Right renal cortex interstitium (tissue), 3 donors: Measurements from ENCODE around the gene TAF1C. TPM values are rescaled to one million over a fixed set of nuclear protein-coding genes. Genes with fewer than 3 reads are reported as not detected.

Experiments
- DNase-seq, 3 donors: peaks; one replicate each; pipeline ENCODE4 v3.0.0-alpha.2; 2013; ENCODE audit warnings: low read depth in 3 of 3, low spot score in 2 of 3
- polyA plus RNA-seq, 3 donors: library from polyadenylated mRNA; unstranded; fragments of 120-200 nt; gene quantifications; one replicate each; pipeline ENCODE4 v1.2.1, GENCODE V29; 2013; ENCODE audit not compliant: insufficient read length in 3 of 3

TAF1C gene
- polyA plus RNA-seq, 3 donors = 21.5 to 31.1 (median 26.9) TPM

DNA sequence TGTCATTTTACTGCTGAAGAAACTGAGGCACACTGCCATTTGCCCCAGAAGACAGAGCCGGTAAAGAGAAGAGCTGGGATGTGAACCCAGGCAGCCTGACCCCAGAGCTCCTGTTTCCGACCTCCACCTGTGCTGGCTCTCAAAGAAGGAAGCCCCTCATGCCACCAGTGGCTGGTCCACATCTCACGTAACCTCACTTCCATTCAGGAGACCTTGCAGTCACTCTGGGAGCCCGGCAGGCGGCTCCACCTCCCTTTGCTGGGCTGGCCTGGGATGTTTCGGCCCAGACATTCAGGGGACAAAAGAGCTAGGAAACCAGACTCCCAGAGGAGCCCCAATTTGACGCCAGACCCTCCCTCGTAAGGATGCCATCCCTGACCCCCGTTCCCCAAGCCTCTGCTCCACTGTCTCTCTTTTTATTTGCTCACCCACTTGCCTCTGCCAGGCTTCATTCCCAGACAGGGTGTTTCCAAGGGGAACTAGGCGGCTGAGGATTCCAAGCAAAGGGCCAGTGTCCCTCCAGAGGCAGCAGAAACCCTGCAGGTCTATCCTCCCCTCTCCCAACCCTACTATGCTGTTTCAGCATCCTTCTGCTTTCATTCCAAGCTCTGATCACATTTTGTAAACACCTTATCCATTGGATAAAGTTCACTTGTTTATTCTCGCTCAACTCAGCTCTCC lies 2.8 kb downstream of the TAF1C start:
- no peak for DNase-seq

DNA sequence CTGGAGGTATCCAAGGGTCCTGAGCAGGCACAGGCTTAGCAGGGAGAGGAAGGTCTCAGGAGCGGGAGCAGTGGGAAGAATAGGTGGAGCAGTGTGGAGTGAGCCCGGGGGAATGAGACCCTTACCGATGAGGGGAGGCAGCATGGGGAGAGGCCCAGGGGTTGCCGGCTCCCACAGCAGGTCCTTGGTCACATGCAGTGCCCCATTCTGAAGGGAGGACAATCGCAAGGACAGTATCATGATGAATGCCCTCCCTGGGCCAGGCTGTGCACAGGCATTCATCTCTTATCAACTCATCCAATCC lies 3.3 kb downstream of the TAF1C start:
- DNase-seq = no peak

DNA sequence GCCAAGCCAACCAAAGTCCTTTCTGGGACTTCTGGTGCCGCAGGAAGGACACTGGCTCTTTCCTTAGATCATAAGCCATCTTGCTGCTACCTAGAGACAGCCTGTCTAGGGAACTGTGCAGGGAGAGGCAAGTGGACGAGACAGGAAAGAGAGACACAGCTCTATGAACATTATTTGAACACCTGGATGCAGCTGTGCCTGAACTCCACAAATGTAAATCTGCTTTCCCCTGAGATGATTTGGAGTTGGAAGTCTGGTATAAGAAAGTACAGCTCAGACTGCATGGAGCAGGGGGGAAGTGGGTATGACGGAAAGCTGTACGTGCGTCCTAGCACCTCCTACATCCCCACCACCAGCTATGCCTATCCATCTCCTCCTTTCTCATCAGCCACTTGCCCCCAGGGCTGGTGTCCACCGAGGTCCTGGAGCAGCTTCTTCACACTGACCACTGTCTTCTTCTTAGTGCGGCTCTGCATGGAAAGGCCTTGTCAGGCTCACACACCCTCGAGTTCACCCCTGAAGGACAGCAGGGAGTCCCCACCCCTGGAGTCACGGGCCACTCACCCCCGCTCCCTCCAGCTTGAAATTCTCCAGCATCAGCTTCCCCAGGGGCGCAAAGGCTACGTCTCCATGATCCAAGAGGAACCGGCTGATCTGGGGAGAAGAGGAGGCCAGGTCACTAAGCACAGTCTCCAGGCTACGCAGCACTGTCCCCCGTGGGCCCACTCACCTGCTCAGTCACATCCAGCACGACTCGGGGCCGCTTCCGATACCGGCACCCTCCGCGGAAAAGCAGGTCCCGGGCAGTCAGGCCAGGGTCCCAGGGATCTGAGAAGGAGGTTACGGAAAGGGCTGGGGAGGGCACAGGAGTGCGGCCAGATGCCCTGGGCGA lies 3.9 kb downstream of the TAF1C start:
- DNase-seq = no peak

DNA sequence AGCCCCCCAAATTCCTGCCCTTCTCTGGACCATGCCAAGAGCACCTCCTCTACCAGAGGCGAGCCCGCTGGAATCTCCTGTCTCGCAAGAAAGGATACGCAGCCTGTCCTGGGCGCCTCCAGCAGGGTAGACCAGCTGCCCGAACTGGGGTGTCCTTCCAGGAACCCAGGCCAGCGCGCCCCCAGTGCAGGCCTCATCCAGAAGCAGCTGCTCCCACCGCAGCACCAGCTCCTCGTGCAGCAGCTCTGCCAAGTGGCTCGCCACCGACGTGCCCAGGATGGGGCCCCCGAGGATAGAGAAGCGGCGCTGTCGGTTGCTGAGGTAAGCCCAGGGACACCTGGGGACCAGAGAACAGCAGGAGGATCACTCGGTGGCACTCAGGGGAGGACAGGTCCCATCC lies 4.8 kb downstream of the TAF1C start:
- DNase-seq = no peak

DNA sequence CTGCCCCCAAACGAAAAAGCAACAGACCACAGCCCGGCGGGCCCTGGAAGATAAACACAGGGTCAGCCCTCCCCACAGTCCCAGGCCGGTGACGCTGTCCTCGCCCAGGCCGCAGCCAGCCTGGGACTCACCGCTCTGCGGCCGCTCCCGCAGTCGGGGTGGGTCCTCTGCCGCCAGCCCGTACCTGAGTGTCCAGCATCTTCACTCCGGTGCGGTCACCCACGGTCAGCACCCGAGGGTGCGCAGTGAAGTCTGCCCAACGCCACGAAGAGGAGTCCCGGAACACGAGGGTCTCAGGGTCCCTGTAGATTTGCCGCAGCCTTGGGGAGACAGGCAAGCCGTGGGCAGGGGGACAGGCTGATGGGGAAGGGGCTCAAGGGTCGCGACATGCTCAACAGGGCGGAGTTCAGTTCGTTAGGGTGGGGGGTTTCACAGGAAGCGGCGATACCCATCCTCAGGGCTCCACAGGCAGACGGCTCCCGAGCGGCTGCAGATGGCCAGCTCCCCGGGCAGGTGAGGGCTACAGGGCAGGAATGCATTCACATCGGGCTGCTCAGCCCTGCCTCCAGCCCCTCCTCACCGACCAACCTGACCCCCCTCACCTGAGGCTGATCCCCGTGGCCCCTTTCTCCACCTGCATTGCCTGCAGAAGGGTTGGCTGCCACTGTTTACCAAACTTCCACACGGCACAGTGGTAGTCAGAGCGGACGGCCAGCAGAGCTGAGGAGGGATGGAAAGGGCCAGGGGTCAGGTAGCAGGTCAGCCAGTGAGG lies 5.5 kb downstream of the TAF1C start:
- DNase-seq = no peak

DNA sequence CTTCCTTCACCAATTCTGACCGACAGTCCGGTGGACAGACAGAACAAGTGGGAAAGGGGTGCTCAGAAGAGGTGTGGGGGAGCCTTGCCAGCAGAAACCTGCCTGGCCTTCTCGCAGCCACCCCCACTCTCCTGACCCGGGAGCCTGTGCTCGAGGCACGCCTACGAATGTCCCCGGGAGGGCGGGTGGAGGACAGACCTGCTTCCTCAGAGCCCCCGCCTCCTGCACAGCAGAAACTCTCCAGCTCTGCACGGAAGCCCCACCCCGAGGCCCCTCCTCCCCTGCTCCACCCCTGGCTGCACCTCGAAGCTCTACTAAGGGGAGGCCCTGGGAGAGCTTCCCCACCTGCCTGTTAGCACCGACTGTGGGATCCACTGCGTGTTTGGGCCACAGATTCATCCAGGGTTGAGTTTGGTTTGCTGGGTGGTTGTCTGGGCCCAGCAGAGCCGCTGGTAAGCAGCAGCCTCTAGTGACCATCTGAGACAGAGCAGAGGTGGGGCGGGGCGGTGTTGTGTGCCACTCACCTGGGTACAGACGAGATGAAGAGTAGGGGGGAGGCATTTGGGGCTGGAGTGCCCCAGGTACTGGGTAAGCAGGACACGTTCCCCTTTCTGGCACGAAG lies 6.2 kb downstream of the TAF1C start:
- DNase-seq = no peak

DNA sequence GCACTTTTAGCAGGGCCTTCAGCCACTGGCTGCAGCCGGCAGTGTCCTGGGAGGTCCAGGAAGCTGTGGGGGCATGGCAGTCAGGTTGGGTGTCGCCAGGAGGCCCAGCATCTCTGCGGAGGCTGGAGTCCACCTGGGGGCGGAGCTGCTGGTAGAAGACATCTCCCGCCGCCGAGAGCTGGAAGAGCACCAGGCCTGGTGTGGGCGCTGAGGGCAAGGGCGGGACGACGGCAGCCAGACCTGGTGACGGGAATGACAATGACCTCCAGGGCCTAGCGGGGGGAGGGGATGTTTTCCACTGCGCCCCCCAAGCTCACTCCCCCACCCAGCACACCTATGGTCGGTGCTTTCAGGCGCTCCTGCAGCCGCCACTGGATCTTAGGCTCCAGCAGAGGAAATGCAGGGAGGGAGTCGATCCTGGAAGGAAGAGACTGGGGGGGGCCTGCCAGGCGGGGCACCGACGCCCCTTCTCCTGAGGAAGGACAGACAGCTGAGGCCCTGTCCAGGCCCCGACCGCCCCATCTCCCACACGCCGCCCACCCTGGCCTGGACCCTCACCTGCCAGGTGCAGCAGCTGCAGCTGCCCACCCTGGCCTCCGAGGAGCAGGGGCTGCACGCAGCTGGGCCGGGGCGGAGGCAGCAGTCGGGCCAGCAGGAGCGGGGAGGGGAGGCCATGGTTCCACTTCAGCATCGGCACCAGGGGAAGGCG lies 7.1 kb downstream of the TAF1C start:
- DNase-seq = no peak

DNA sequence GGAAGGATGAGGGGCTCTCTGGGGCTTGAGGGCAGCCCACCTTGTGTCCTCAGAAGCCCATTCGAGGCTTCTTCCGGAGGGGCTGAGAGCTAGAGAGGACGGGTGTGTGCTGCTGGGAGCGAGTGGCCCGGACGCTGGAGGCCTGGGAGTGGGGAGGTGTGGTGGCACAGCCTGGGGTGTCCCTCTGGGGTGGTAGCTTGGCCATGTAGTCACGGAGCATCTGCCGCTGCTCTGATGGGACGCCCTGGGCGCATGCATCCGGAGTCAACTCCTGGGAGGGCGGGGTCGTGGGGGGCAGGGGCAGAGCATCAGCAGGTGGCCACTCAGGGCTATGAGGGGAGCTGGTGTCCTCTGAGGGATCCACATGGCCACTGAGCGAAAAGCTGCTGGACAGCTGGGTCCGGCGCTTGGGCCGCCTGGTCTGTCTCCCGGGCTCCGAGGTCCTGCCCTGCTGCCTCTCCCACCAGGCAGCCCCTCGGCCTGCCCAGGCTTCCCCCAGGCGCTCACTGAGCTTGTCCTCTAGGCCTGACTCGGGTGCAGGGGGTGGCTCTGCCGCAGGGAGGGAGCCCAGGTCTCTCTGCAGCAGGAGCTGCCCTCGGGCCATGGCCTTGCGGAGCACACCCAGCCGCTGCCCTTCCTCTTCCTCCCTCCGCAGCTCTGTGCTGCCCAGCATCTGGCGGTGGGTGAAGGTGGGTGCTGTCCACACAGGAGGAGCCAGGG lies 7.8 kb downstream of the TAF1C start:
- DNase-seq = no peak

DNA sequence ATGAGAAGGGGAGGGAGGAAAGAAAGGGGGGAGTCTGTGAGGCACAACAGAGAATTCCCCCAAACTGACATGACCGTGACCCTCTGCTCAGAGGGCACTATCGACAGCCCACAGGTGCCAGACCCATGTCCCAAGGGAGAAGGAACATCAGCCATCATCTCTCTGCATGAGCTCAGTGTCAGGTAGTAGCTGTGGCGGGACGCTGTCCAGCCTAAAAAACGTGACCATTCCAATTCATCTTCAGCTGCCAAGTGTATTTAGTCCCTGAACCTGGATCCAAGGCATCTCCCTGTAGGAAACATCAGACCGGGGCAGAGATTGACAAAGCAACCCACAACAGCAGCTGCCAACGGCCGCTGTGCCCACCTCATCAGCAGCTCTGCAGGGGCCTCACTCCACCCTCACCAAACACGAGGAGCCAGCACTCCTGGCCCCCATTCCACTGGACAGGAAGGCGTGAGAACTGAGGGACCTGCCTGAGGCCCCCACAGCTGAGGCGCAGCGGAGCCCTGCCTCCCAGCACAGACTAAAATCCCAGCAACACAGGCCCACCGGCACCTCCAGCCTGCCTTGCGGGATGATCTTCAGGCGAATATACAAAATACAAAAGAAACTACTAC lies 8.6 kb downstream of the TAF1C start:
- no peak for DNase-seq

DNA sequence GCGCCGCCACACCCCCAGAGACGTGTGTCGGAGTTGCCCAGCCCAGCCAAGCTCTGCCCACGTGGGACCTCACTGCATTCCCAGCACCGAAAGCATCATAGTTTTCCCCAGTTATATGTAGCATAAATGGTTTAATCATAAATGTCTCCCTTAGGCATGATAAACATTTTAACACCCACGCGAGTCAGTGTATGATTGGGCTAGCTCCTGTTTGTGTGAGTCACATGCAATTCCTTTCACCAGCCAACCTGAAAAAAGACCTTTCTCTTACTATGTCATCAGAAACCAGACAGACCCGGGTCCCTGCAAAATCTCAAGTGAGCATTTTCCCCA lies 9.2 kb downstream of the TAF1C start:
- DNase-seq = no peak

DNA sequence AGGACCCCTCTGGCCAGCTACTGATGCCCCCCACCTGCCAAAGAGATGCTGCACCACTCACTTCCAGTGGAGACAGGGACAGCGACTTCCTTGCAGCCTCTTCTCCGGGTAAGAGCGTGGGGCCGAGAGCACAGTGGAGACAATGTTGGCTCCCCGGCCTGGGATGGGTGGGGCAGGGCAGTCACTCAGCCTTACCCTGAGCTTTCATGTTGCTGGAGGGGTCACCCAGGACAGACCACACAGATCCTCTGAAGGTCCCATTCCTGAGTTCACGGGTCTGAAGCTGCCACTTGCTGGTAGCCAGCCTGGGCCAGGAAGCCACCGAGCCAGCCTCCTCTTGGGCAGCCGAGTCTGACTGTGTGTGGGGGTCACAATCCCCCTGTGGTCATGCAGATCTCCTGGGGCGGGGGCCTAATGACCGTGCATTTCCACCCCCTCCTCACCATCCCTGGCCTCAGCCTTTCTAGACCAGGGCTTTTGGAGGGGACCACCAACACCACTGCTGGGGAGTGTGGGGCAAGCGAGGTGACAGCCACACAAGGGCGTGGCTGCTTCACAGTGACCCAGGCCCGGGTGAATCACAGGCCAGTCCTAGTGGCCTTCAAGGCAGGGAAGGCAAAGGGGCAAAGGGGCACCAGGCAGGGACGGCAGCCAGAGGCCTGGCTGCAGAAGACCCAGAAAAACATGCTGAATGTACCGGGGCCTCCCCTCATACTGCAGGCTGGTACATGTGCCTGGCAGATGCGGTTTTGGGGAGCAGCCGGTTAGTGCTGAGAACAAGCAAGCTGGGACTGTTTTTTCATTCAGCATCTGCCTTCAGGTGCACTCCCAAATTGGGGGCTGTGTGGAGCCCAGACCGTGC lies 10.4 kb downstream of the TAF1C start:
- no peak for DNase-seq

DNA sequence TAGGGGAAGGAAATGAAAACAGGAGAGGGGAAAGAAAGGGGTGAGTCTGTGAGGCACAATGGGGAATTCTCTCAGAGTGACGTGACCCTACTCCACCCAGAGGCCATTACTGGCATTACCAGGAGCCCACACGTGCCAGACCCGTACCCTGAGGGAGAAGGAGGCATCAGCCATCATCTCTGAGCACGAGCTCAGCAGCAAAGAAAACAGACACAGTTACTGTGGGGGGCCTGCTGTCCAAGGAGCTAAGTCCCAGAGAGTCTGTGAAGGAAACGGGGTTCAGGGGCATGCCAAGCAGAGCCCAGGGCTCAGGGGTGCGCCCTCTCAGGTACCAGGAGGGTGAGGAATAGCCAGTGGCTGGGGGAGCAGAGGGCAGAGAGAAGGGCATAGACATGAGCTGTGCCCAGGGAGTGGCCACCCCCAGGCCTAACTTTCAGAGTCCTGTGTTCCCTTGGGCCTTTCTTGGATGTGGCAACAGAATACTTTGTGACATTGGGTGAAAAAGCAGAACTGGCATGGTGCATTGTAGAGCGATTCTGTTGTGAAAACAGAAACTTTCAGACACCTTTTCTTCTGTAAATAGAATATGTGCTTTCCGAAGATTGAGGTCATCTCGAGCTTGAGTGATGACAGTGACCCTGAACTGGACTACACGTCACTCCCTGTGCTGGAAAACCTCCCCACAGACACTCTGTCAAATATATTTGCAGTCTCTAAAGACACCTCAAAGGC lies 11.3 kb downstream of the TAF1C start:
- no peak for DNase-seq

DNA sequence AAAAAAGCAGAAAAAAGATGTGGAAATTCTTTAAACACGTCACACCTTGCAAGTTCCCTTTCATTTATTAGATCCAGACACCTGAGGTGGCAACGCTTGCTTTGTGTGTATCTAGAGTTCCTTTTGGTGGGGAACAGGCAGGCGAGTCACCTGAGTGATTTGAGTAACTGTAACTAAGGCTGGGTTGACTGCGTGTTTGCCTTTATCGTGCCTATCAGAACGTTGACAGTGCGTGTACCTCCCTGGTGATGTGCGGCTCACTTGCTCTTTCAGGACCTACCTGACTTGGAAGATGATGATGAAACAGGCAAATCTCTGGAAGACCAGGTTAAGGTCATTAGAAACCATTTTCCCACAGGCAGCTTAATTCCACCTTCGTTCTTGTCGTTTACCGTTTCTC lies 12.5 kb downstream of the TAF1C start:
- no peak for DNase-seq

DNA sequence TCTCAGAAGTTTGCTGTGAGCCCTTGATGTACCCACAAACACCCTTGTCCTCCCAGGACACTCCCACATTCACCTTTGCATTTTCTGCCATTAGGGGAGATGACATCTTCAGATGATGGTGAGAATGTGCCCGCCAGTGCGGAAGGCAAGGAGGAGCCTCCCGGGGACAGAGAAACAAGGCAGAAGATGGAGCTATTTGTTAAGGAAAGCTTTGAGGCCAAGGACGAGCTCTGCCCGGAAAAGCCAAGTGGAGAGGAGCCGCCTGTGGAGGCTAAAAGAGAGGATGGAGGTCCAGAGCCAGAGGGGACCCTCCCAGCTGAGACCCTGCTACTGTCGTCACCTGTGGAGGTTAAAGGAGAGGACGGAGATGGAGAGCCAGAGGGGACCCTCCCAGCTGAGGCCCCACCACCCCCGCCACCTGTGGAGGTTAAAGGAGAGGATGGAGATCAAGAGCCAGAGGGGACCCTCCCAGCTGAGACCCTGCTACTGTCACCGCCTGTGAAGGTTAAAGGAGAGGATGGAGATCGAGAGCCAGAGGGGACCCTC lies 17.0 kb downstream of the TAF1C start:
- DNase-seq = no peak

DNA sequence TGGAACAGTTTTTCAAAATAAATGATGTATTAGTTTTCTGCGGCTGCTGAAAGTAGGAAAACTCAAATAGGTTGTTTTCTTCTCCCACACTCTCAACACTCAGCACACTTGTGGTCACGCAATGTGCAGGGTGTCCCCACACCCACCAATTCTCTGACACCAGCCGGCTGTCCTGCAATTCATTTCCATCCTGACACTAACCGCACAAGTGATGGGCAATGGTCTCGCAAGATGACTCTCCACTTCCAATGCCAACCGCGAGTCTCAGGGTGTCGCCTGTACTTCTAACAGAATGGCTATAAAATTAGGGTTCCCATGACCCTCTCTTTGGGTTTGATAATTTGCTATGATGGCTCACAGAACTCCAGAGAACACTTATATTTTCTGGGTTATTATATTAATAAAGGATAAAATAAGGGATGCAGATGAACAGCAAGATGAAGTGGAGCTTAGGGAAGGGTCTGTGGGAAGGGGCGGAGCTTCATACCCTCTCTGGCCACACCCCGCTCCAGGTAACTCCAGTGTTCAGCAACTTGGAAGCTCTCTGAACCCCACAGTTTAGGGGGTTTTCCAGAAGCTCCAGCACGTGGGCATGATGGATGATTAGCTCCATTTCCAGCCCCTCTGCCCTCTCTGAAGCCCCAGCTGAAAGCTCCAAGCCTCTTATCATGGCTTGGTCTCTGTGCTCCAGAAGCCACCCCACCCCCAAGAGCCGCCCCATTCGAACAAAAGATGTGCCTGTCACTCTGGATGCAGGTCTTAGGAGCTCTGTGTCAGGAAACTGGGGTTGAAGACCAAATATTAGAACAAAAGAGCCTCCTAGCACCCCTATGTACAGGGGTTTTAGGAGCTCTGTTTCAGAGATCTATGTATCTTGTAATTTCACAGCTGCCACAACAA lies 19.8 kb downstream of the TAF1C start:
- DNase-seq = no peak

DNA sequence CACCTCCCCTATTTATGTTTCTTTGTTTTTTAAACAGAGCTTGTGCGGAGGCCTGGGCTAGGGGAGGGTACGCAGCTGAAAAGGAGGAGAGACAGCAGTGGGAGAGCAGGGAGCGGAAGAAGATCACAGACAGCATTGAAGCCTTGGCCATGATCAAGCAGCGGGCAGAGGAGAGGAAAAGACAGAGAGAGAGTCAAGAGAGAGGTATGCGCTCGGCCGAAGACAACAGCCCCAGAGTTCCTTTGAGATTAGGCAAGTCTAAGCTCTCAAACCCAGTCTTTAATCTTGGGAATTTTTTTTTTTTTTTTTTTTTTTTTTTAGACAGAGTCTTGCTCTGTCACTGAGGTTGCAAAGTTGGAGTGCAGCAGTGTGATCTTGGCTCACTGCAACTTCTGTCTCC lies 21.1 kb downstream of the TAF1C start:
- DNase-seq = no peak

DNA sequence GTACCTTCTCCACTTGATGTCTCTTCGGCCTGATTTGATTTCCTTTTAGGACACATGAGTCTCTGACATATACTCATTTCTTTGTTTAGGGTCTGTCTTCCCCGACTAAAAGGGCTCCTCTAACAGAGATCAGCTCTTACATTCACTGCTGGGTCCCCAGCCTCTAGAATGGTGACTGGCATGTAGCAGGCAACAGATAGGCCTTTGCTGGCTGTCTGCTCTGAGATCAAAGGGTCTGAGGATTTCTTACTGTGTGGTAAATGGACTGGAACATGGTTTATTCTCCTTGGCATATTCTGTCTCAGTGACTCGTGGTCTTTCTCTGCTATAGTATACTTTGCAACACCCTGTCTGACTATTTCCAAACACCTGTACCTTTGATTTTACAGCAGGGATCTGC lies 25.1 kb downstream of the TAF1C start:
- DNase-seq = no peak
